Measurements from ENCODE around the gene RANBP3L.

- TF ChIP-seq CTCF (IDR thresholded peaks at IDR 0.05) (no peak), POLR2AphosphoS5 (IDR thresholded peaks at IDR 0.05) (no peak), POLR2A (IDR thresholded peaks at IDR 0.05; ENCODE audit: low read depth) (no peak), EP300 (IDR thresholded peaks at IDR 0.05) (no peak)
These were observed 62.1 kb downstream of the RANBP3L start for GRCh38 chr5:36239370-36240293.

All from esophagus muscularis mucosa (tissue), 4 donors.